K562 (cell line): ENCODE measurements around the gene DSC2. TPM values are rescaled to one million over a fixed set of nuclear protein-coding genes. Genes with fewer than 3 reads are reported as not detected.

Experiments used
- ATAC-seq: fragments of 200-7000 bp; cut with Tn5 transposase; 3 replicates; pipeline ENCODE4 v1.9.1; 2020; ENCODE audit warnings: moderate library complexity
- BruUV-seq: library from RNA; stranded (reverse); fragments of 400-500 nt; replicated peaks from 2 replicates; lab custom pipeline; 2021; lab: Mats Ljungman, UMichigan
- CTCF ChIA-PET: fragments of 300-600 bp; formaldehyde crosslinking; extraction: SDS; loops from one replicate; lab custom pipeline; 2021; ENCODE audit warnings: low intra/inter-chr PET ratio; lab: Yijun Ruan, JAX
- POLR2A ChIA-PET: fragments of 300-600, 350-650 bp; sonication (Branson Sonifier 250); formaldehyde crosslinking; extraction: SDS; loops from one replicate; lab custom pipeline; 2021; ENCODE audit warnings: antibody characterized with exemption, inconsistent platforms; lab: Yijun Ruan, JAX
- DNase-seq, 4 experiments: peaks; one replicate each; pipeline versions ENCODE4 v3.0.0 to v3.0.0-alpha.2; 2011 to 2018; ENCODE audit warnings: low spot score in 3 of 4, mixed read lengths in 3 of 4; ENCODE audit errors: extremely low read depth in 1 of 4
- FAIRE-seq: peaks from 2 replicates; lab custom pipeline; 2011; peaks lifted over from hg19 to GRCh38; lab: Jason Lieb, UNC
- H2AFZ ChIP-seq: 2 replicates; pipeline ENCODE4 v1.6.0; 2011; ENCODE audit warnings: low read depth, low read length, control low read depth, inconsistent platforms
- H3K27ac ChIP-seq: fragments of 200-600 bp; 3 replicates; pipeline ENCODE4 v1.8.0; 2011; ENCODE audit warnings: low read depth, mild to moderate bottlenecking, control low read depth, inconsistent platforms, low read length, moderate library complexity, mixed read lengths; ENCODE audit errors: extremely low read depth
- H3K27me3 ChIP-seq, 2 experiments: fragments of 300-600 bp in 1 of 2; 2 replicates in 1 of 2; 3 replicates in 1 of 2; pipeline versions ENCODE4 v1.6.0 to v1.8.0; 2011; ENCODE audit warnings: inconsistent platforms in 2 of 2, low read length in 2 of 2, mild to moderate bottlenecking in 1 of 2, mixed read lengths in 1 of 2, moderate library complexity in 1 of 2; ENCODE audit not compliant: control insufficient read depth in 2 of 2, insufficient read depth in 2 of 2
- H3K36me3 ChIP-seq: fragments of 300-600 bp; 3 replicates; pipeline ENCODE4 v1.8.0; 2011; ENCODE audit warnings: mild to moderate bottlenecking, low read length, inconsistent platforms; ENCODE audit not compliant: control insufficient read depth, insufficient read depth
- H3K4me1 ChIP-seq, 2 experiments: fragments of 200-600 bp in 1 of 2; replicated peaks in 1 of 2; 2 replicates in 1 of 2; 3 replicates in 1 of 2; pipeline versions ENCODE4 v1.5.1 to v1.8.0; 2011; ENCODE audit warnings: inconsistent platforms in 2 of 2, low read length in 2 of 2, mild to moderate bottlenecking in 1 of 2, mixed read lengths in 1 of 2, moderate library complexity in 1 of 2; ENCODE audit not compliant: control insufficient read depth in 2 of 2, insufficient read depth in 2 of 2
- H3K4me2 ChIP-seq: 2 replicates; pipeline ENCODE4 v1.6.1; 2011; ENCODE audit warnings: low read length, control low read depth, inconsistent platforms, mixed read lengths; ENCODE audit not compliant: insufficient read depth
- H3K4me3 ChIP-seq: fragments of 200-600 bp; sonication (generic), shearing (Covaris generic); 2 replicates; pipeline ENCODE4 v1.5.1; 2016; ENCODE audit warnings: control low read depth, inconsistent platforms
- H3K79me2 ChIP-seq: fragments of 200-600 bp; 3 replicates; pipeline ENCODE4 v1.8.0; 2011; ENCODE audit warnings: low read length, inconsistent platforms; ENCODE audit not compliant: control insufficient read depth, insufficient read depth
- H3K9ac ChIP-seq, 2 experiments: 2 replicates each; pipeline versions ENCODE4 v1.6.0 to v1.6.1; 2011; ENCODE audit warnings: low read depth in 2 of 2, low read length in 2 of 2, control low read depth in 1 of 2, inconsistent platforms in 1 of 2, mild to moderate bottlenecking in 1 of 2, mixed read lengths in 1 of 2; ENCODE audit not compliant: insufficient read depth in 1 of 2
- H3K9me1 ChIP-seq: one replicate; pipeline ENCODE4 v1.6.0; 2011; ENCODE audit warnings: inconsistent platforms, mild to moderate bottlenecking, low read length, moderate library complexity; ENCODE audit not compliant: control insufficient read depth, insufficient read depth
- H3K9me3 ChIP-seq: replicated peaks from 2 replicates; pipeline ENCODE4 v1.5.1; 2011; ENCODE audit warnings: low read depth, low read length, inconsistent platforms; ENCODE audit not compliant: control insufficient read depth, insufficient read depth
- H4K20me1 ChIP-seq: replicated peaks from 2 replicates; pipeline ENCODE4 v1.6.1; 2011; ENCODE audit warnings: low read length, inconsistent platforms, mixed read lengths; ENCODE audit not compliant: control insufficient read depth, insufficient read depth
- BRD4 ChIP-seq: fragments of 200-600 bp; sonication (generic); IDR thresholded peaks from 2 replicates; pipeline ENCODE4 v1.6.1; 2017; ENCODE audit warnings: inconsistent platforms
- CBX3 ChIP-seq, 2 experiments: IDR thresholded peaks; 1 replicate in 1 of 2; 2 replicates in 1 of 2; pipeline ENCODE4 v1.6.1; 2012; ENCODE audit warnings: inconsistent platforms in 2 of 2, low read length in 2 of 2, borderline replicate concordance in 1 of 2, control low read depth in 1 of 2
- CEBPG ChIP-seq, 3 experiments: fragments of 200-800 bp in 1 of 3; sonication (Bioruptor generic) in 1 of 3; sonication (generic) in 1 of 3; formaldehyde crosslinking in 1 of 3; IDR thresholded peaks in 2 of 3; conservative IDR thresholded peaks in 1 of 3; 2 replicates each; pipeline versions ENCODE4 v1.6.1 to v1.8.0; 2016 to 2022; ENCODE audit warnings: missing compliant biosample characterization in 2 of 3, missing genetic modification characterization in 2 of 3, mild to moderate bottlenecking in 1 of 3, missing genetic modification reagents in 1 of 3
- NCOR1 ChIP-seq: fragments of 450-650 bp; IDR thresholded peaks from 2 replicates; pipeline ENCODE4 v1.6.1; 2016; ENCODE audit warnings: mild to moderate bottlenecking, moderate library complexity
- NFE2 ChIP-seq: IDR thresholded peaks from 2 replicates; pipeline ENCODE4 v1.6.1; 2014; ENCODE audit warnings: antibody characterized with exemption, low read depth
- NFIC ChIP-seq: fragments of 450-650 bp; IDR thresholded peaks from 2 replicates; pipeline ENCODE4 v1.6.1; 2017; ENCODE audit warnings: mild to moderate bottlenecking, inconsistent platforms
- NFIX ChIP-seq: fragments of 250-450 bp; sonication (Bioruptor Pico); IDR thresholded peaks from 2 replicates; pipeline ENCODE4 v1.4.0; 2020; ENCODE audit warnings: low read depth, mild to moderate bottlenecking, moderate library complexity
- SAFB2 ChIP-seq: fragments of 200-400 bp; formaldehyde crosslinking; IDR thresholded peaks from 2 replicates; pipeline ENCODE4 v1.6.1; 2018; ENCODE audit warnings: borderline replicate concordance, low read length, low read depth, moderate library complexity; ENCODE audit not compliant: severe bottlenecking
- ZNF707 ChIP-seq: fragments of 250-450 bp; sonication (Bioruptor Pico); conservative IDR thresholded peaks from 2 replicates; pipeline ENCODE4 v1.8.0; 2022; ENCODE audit warnings: inconsistent platforms, mild to moderate bottlenecking, moderate library complexity
- WGBS: fragments of 100-300 bp; shearing (Covaris generic); methylation state at CpG from one replicate; pipeline ENCODE4 v1.1.6; 2016; ENCODE audit warnings: low coverage, mixed read lengths; ENCODE audit not compliant: insufficient coverage; ENCODE audit errors: missing lambda C conversion rate; 5-methylcytosine and 5-hydroxymethylcytosine counted together
- in situ Hi-C: fragments of 300-500 bp; cut with MboI; formaldehyde crosslinking; loops from 4 replicates; pipeline ENCODE4 v1.15.0; 2018; ENCODE audit warnings: inconsistent platforms, mixed read lengths
- intact Hi-C: fragments of 100-400 bp; cut with micrococcal nuclease; formaldehyde crosslinking; loops from 2 replicates; pipeline ENCODE4 v1.14.2; 2022
- polyA plus RNA-seq, 8 experiments: library from polyadenylated mRNA; depleted of rRNA in 4 of 8; stranded (reverse) in 5 of 8; unstranded in 3 of 8; fragments of >200 nt; fragmentation: Nextera tagmentation in 2 of 8; fragmentation: Illumina TruSeq in 1 of 8; extraction: Ambion mirVana in 2 of 8; extraction: Trizol in 1 of 8; gene quantifications; 2 replicates each; pipeline versions ENCODE4 v1.2.1 to v1.2.3, GENCODE V29; 2011 to 2014; ENCODE audit warnings: inconsistent platforms in 1 of 8, missing spikeins in 1 of 8
- total RNA-seq, 7 experiments: library from RNA; depleted of rRNA in 6 of 7; stranded (reverse); fragments of >200 nt in 6 of 7; fragmentation: Illumina TruSeq in 2 of 7; extraction: Trizol in 2 of 7; gene quantifications; 2 replicates each; pipeline versions ENCODE4 v1.2.1 to v1.2.3, GENCODE V29; 2011 to 2021; ENCODE audit warnings: low replicate concordance in 1 of 7
- TF ChIP-seq, protein P1 (sequence below): fragments of 150-350 bp; IDR thresholded peaks from 2 replicates; pipeline ENCODE4 v1.6.1; 2014; ENCODE audit warnings: low read depth, mild to moderate bottlenecking, low read length, borderline replicate concordance
- TF ChIP-seq, protein P2 (sequence below), 2 experiments: fragments of 450-650 bp in 1 of 2; sonication (generic) in 1 of 2; formaldehyde crosslinking in 1 of 2; IDR thresholded peaks in 1 of 2; conservative IDR thresholded peaks in 1 of 2; 2 replicates each; pipeline versions ENCODE4 v1.6.1 to v1.8.1; 2016 to 2023; ENCODE audit warnings: mild to moderate bottlenecking in 2 of 2, moderate library complexity in 2 of 2, inconsistent platforms in 1 of 2, missing genetic modification reagents in 1 of 2

Gene DSC2
- total and polyA plus RNA-seq, 9 of the 15 experiments (the other 6 are each of a cell fraction or from before 2014, with no cell fraction given), result 3.8 to 15.3 (median 6.4) TPM

DNA sequence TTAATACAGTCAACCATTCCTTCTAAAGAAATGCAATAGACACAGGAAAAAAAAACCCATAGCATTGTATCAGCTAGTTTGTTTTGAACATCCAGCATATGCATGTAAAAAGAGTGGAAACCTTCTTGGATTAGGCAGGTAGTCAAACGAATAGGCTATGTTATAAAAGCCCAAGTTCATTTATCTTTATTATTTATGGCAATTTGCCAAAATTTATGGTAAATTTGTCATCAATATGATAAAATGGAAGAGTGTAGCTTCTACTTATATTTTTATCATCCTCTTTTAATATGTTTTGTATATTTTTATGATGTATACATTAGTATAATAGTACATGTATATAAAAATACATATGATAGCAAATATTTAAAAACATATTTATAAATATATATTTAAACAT lies 36.5 kb upstream of the DSC2 start:
- intact Hi-C loops, result no loop called here
- H3K9ac ChIP-seq, result no peak overlapping the region
- CTCF ChIA-PET, result no interaction called here
- DNase-seq, result no peak
- no peaks in the 10 kb centered on the region for H3K79me2 ChIP-seq
- peak; percentile 78 for TF ChIP-seq NFIC
- no peak for TF ChIP-seq BRD4
- no peak for TF ChIP-seq CBX3 (IDR thresholded peaks at IDR 0.05; ENCODE audit: borderline replicate concordance in 1 of 2, low read length in 2 of 2)
- no peak for TF ChIP-seq NCOR1
- TF ChIP-seq NFIX (CRISPR knock-in tag), result peak; percentile 77
- no peak for TF ChIP-seq SAFB2
- TF ChIP-seq, all 486 proteins: peak for 2
- FAIRE-seq, result no peak
- Histone ChIP-seq H3K4me1 (no peaks in the 10 kb centered on the region), H3K9me1 (no peaks in the 10 kb centered on the region), H3K4me2 (no peak overlapping the region), H3K4me3 (no peak overlapping the region), H4K20me1 (no peaks in the 10 kb centered on the region), H2AFZ (no peak overlapping the region), H3K27ac (no peak overlapping the region), H3K36me3 (no peaks in the 10 kb centered on the region), H3K27me3 (no peaks in the 10 kb centered on the region), H3K9me3 (no peaks in the 10 kb centered on the region)
- no TSS peak for BruUV-seq
- in situ Hi-C loops, result no loop called here
- 0% methylated on average over 1 of the region's 1 CpG for WGBS
- POLR2A ChIA-PET, result interaction anchor here (1.9 kb wide), 1 partner anchor 9 kb away, joined by 4 read pairs; no protein-coding TSS in a partner anchor
- ATAC-seq, result no peak

DNA sequence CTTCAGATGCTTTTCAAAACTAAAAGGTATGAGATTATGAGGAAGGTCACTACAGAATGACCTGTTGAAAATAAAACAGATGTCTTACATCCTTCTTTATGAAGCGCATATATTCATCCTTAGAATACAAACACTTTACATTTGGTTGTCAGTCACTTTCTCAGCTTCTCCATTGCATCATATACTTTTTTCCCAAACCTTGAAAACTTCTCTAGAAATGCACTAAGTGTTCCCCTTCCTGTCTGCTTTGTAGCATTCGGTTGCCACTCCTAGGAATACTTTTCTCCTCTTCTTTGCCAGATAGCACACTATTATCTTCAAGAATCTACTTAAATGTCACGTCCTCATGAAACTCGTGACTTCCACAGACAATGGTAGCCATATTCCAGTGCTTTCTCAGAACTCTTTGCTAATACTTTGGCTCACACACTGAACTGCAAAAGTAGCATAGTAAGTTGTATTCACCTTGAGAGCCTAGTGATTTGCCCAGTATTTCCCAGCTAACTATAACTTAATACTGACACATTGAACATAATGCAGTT lies 32.8 kb upstream of the DSC2 start:
- H4K20me1 ChIP-seq, result no peaks in the 10 kb centered on the region
- H2AFZ ChIP-seq, result no peak overlapping the region; the same call in 1 of the 2 replicates
- 0 out of 3 replicates have a peak, but pooled peaks have one; percentile 29 for ATAC-seq
- no peaks in the 10 kb centered on the region for H3K36me3 ChIP-seq
- H3K4me3 ChIP-seq, result no peak overlapping the region
- no peaks in the 10 kb centered on the region for H3K27me3 ChIP-seq
- no peak for FAIRE-seq
- ChIA-PET CTCF (no interaction called here), POLR2A (no interaction called here)
- no peaks in the 10 kb centered on the region for H3K4me1 ChIP-seq
- no peaks in the 10 kb centered on the region for H3K79me2 ChIP-seq
- intact Hi-C loops, result no loop called here
- BruUV-seq, result no TSS peak
- no peak overlapping the region for H3K4me2 ChIP-seq
- no peak for DNase-seq
- no peak overlapping the region for H3K9ac ChIP-seq
- in situ Hi-C loops, result no loop called here
- WGBS, result 6% methylated on average over 4 of the region's 4 CpGs
- H3K9me3 ChIP-seq, result no peaks in the 10 kb centered on the region
- H3K27ac ChIP-seq, result no peak overlapping the region
- H3K9me1 ChIP-seq, result no peaks in the 10 kb centered on the region
- TF ChIP-seq NFE2 (no peak), ZNF707 (no peak), CEBPG (CRISPR knock-in tag; IDR thresholded peaks at IDR 0.05) (no peak), CEBPG (tag; conservative IDR thresholded peaks at IDR 0.05 in 1 of 2, IDR thresholded peaks at IDR 0.05 in 1 of 2) (peak; percentile 19 to 60; a peak in 2 of 4 replicates)
- TF ChIP-seq, protein P1, sequence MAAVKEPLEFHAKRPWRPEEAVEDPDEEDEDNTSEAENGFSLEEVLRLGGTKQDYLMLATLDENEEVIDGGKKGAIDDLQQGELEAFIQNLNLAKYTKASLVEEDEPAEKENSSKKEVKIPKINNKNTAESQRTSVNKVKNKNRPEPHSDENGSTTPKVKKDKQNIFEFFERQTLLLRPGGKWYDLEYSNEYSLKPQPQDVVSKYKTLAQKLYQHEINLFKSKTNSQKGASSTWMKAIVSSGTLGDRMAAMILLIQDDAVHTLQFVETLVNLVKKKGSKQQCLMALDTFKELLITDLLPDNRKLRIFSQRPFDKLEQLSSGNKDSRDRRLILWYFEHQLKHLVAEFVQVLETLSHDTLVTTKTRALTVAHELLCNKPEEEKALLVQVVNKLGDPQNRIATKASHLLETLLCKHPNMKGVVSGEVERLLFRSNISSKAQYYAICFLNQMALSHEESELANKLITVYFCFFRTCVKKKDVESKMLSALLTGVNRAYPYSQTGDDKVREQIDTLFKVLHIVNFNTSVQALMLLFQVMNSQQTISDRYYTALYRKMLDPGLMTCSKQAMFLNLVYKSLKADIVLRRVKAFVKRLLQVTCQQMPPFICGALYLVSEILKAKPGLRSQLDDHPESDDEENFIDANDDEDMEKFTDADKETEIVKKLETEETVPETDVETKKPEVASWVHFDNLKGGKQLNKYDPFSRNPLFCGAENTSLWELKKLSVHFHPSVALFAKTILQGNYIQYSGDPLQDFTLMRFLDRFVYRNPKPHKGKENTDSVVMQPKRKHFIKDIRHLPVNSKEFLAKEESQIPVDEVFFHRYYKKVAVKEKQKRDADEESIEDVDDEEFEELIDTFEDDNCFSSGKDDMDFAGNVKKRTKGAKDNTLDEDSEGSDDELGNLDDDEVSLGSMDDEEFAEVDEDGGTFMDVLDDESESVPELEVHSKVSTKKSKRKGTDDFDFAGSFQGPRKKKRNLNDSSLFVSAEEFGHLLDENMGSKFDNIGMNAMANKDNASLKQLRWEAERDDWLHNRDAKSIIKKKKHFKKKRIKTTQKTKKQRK, result no peak
- TF ChIP-seq, protein P2, sequence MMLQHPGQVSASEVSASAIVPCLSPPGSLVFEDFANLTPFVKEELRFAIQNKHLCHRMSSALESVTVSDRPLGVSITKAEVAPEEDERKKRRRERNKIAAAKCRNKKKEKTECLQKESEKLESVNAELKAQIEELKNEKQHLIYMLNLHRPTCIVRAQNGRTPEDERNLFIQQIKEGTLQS (IDR thresholded peaks at IDR 0.05), result peak; percentile 33; the same call in 1 of the 2 replicates
- TF ChIP-seq, protein P2 (CRISPR knock-in tag; conservative IDR thresholded peaks at IDR 0.05), result no peak
